Measurements from ENCODE around the gene CRACR2A.

DNA sequence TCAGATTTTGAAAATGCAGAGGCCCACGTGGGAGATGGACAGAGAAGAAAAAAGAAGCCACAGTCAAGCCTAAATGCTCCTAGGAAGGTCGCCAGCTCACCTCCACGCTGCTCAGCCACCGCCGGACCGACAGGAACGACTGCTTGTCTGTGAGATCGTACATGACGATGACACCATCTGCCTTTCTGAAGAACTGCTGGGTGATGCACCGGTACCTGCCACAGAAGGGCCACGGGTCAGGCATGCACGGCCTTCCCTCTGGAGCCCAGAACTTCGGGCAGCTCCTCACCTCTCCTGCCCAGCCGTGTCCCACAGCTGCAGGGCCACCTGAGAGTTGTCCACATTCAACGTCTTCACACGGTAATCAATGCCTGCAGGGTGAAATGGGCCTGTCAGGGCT, 125.6 kb downstream of the CRACR2A start:
- TF ChIP-seq POLR2AphosphoS5 (IDR thresholded peaks at IDR 0.05; ENCODE audit: insufficient read depth in 1 of 2, low read depth in 1 of 2), result no peak
- TF ChIP-seq, protein P1, sequence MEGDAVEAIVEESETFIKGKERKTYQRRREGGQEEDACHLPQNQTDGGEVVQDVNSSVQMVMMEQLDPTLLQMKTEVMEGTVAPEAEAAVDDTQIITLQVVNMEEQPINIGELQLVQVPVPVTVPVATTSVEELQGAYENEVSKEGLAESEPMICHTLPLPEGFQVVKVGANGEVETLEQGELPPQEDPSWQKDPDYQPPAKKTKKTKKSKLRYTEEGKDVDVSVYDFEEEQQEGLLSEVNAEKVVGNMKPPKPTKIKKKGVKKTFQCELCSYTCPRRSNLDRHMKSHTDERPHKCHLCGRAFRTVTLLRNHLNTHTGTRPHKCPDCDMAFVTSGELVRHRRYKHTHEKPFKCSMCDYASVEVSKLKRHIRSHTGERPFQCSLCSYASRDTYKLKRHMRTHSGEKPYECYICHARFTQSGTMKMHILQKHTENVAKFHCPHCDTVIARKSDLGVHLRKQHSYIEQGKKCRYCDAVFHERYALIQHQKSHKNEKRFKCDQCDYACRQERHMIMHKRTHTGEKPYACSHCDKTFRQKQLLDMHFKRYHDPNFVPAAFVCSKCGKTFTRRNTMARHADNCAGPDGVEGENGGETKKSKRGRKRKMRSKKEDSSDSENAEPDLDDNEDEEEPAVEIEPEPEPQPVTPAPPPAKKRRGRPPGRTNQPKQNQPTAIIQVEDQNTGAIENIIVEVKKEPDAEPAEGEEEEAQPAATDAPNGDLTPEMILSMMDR (IDR thresholded peaks at IDR 0.05), result no peak
